Measurements from ENCODE around the gene NUP214. TPM values are rescaled to one million over a fixed set of nuclear protein-coding genes. Genes with fewer than 3 reads are reported as not detected.

Gene NUP214
- total RNA-seq, 1 experiment from 2014 or later, result 35.5 TPM

GRCh38 chr9:131103024-131103423 lies 22.4 kb upstream of the NUP214 start (continued):
- TF ChIP-seq EGR1 (IDR thresholded peaks at IDR 0.05; ENCODE audit: low read depth), result no peak
- no peak for TF ChIP-seq CBX3 (IDR thresholded peaks at IDR 0.05; ENCODE audit: low read depth)
- TF ChIP-seq ZFX (IDR thresholded peaks at IDR 0.05), result no peak
- TF ChIP-seq REST (IDR thresholded peaks at IDR 0.05; ENCODE audit: low read depth), result no peak
- no peak for TF ChIP-seq ATF3 (IDR thresholded peaks at IDR 0.05)

- Histone ChIP-seq H4K20me1 (ENCODE audit: insufficient read depth) (no peaks in the 10 kb centered on the region), H3K4me3 (replicated peaks in 1 of 2; ENCODE audit: low read depth in 1 of 2, low read length in 2 of 2) (no peak overlapping the region), H3K9me3 (ENCODE audit: control insufficient read depth in 1 of 2, insufficient read depth in 1 of 2, low read depth in 1 of 2, low read length in 2 of 2) (no peaks in the 10 kb centered on the region), H3K36me3 (ENCODE audit: control insufficient read depth in 1 of 2, insufficient read depth in 2 of 2, low read length in 2 of 2) (no peaks in the 10 kb centered on the region), H2AFZ (ENCODE audit: low read depth, low read length, poor library complexity, severe bottlenecking) (no peak overlapping the region), H3K9me2 (ENCODE audit: insufficient read depth) (no peaks in the 10 kb centered on the region), H3K27ac (ENCODE audit: low read depth, low read length) (no peak overlapping the region), H3K79me2 (ENCODE audit: insufficient read depth, low read length) (no peaks in the 10 kb centered on the region), H3K27me3 (ENCODE audit: insufficient read depth, low read length) (no peaks in the 10 kb centered on the region), H3K4me2 (ENCODE audit: low read length) (no peak overlapping the region), H3K9ac (ENCODE audit: low read length) (no peak overlapping the region), H3K4me1 (ENCODE audit: control insufficient read depth in 1 of 2, insufficient read depth in 2 of 2, low read length in 2 of 2) (peaks cover 0 to 4% of the 10 kb centered on the region in 2 experiments; a peak in 1 of 4 replicates)
- ChIA-PET RAD21 (ENCODE audit: low non-redundant PET in 1 of 2, low total read pairs in 2 of 2, uncharacterized antibody in 2 of 2, unreplicated experiment in 2 of 2) (no interaction called here), POLR2A (no interaction called here), CTCF (no interaction called here)
- no TSS peak for BruUV-seq (replicated peaks)
- intact Hi-C loops (cut with micrococcal nuclease), result no loop called here
- TF ChIP-seq EZH2 (IDR thresholded peaks at IDR 0.05), result no peak
- no peak for TF ChIP-seq ZBTB33 (IDR thresholded peaks at IDR 0.05; ENCODE audit: extremely low read depth, insufficient replicate concordance, low read length)
- no peak for TF ChIP-seq MAX (IDR thresholded peaks at IDR 0.05)
- no peak for TF ChIP-seq EZH2phosphoT487 (IDR thresholded peaks at IDR 0.05; ENCODE audit: borderline replicate concordance)
- TF ChIP-seq YY1 (IDR thresholded peaks at IDR 0.05; ENCODE audit: extremely low read depth, insufficient replicate concordance, low read depth, low read length), result no peak
- no peak for TF ChIP-seq SIN3A (IDR thresholded peaks at IDR 0.05; ENCODE audit: low read depth)
- TF ChIP-seq ZNF274 (IDR thresholded peaks at IDR 0.05; ENCODE audit: low read depth, low read length), result no peak
- no peak for TF ChIP-seq SP1 (IDR thresholded peaks at IDR 0.05; ENCODE audit: low read depth)
- TF ChIP-seq POLR2AphosphoS5 (IDR thresholded peaks at IDR 0.05; ENCODE audit: low read depth, low read length), result no peak
- ATAC-seq, result no peak
- no peak for DNase-seq (ENCODE audit: low read depth, low spot score)
Observed at GRCh38 chr9:131103535-131103934, 21.9 kb upstream of the NUP214 start.
